OCI-LY1 (cell line): Measurements from ENCODE around the gene CRTC1.

ENCODE experiments used
- H2AFZ ChIP-seq: fragments of 200-600 bp; sonication (generic), shearing (Covaris generic); 2 replicates; pipeline ENCODE4 v1.6.0; 2014; ENCODE audit warnings: antibody characterized with exemption, mild to moderate bottlenecking, low read length
- H3F3A ChIP-seq: fragments of 200-600 bp; sonication (generic), shearing (Covaris generic); 2 replicates; pipeline ENCODE4 v1.6.0; 2014; ENCODE audit warnings: mild to moderate bottlenecking, antibody characterized with exemption, low read length, moderate library complexity; ENCODE audit not compliant: insufficient read depth
- H3K27ac ChIP-seq: fragments of 200-600 bp; sonication (generic); 2 replicates; pipeline ENCODE4 v1.5.1; 2014; ENCODE audit warnings: low read length, mixed run types, mild to moderate bottlenecking, low read depth; ENCODE audit not compliant: poor library complexity, severe bottlenecking
- H3K27me3 ChIP-seq: fragments of 200-600 bp; sonication (generic); 2 replicates; pipeline ENCODE4 v1.6.0; 2014; ENCODE audit warnings: antibody characterized with exemption, mild to moderate bottlenecking, low read length, moderate library complexity; ENCODE audit not compliant: insufficient read depth
- H3K36me3 ChIP-seq: fragments of 200-600 bp; sonication (generic); 2 replicates; pipeline ENCODE4 v1.6.1; 2014; ENCODE audit warnings: mild to moderate bottlenecking, antibody characterized with exemption, low read length, moderate library complexity, mixed read lengths; ENCODE audit not compliant: insufficient read depth
- H3K4me1 ChIP-seq: fragments of 200-600 bp; sonication (generic); 2 replicates; pipeline ENCODE4 v1.5.1; 2014; ENCODE audit warnings: mild to moderate bottlenecking, low read length, moderate library complexity; ENCODE audit not compliant: insufficient read depth, severe bottlenecking
- H3K4me2 ChIP-seq: fragments of 200-600 bp; sonication (generic), shearing (Covaris generic); 2 replicates; pipeline ENCODE4 v1.6.1; 2014; ENCODE audit warnings: low read length
- H3K4me3 ChIP-seq: fragments of 200-600 bp; sonication (generic); 2 replicates; pipeline ENCODE4 v1.5.1; 2014; ENCODE audit warnings: low read length, low read depth, mild to moderate bottlenecking, mixed read lengths; ENCODE audit not compliant: poor library complexity, severe bottlenecking
- H3K79me2 ChIP-seq: fragments of 200-600 bp; shearing (Covaris generic); 2 replicates; pipeline ENCODE4 v1.6.1; 2016; ENCODE audit warnings: mixed run types, low read length, mixed read lengths; ENCODE audit not compliant: insufficient read depth
- H3K9ac ChIP-seq: fragments of 200-600 bp; sonication (generic), shearing (Covaris generic); 2 replicates; pipeline ENCODE4 v1.6.1; 2014; ENCODE audit warnings: mild to moderate bottlenecking, low read length, mixed read lengths
- H3K9me2 ChIP-seq: fragments of 200-600 bp; sonication (generic), shearing (Covaris generic); 2 replicates; pipeline ENCODE4 v1.6.1; 2014; ENCODE audit warnings: low read depth, mild to moderate bottlenecking, low read length, mixed read lengths
- H3K9me3 ChIP-seq: fragments of 200-600 bp; shearing (Covaris generic); 2 replicates; pipeline ENCODE4 v1.6.1; 2014; ENCODE audit warnings: low read length, mixed read lengths
- H4K20me1 ChIP-seq: fragments of 200-600 bp; sonication (generic), shearing (Covaris generic); 2 replicates; pipeline ENCODE4 v1.6.0; 2016; ENCODE audit warnings: mild to moderate bottlenecking, low read length; ENCODE audit not compliant: insufficient read depth
- CTCF ChIP-seq: fragments of 200-600 bp; sonication (generic), shearing (Covaris generic); IDR thresholded peaks from 2 replicates; pipeline ENCODE4 v1.5.1; 2017; ENCODE audit warnings: mild to moderate bottlenecking, antibody characterized with exemption, low read length, moderate library complexity, mixed read lengths
- EZH2 ChIP-seq: fragments of 200-600 bp; sonication (generic), shearing (Covaris generic); IDR thresholded peaks from 2 replicates; pipeline ENCODE4 v1.8.0; 2017; ENCODE audit warnings: borderline replicate concordance, mixed run types, mild to moderate bottlenecking, antibody characterized with exemption, low read length, moderate library complexity, mixed read lengths

CRTC1 gene

GRCh38 chr19:18683109-18683957, at the start of gene CRTC1:
Gene CRTC1, plus strand, starts transcription at chr19:18683680. Its CDS starts 23 bp downstream, at chr19:18683703.
- Histone ChIP-seq H3K27ac (no peak within 1 kb of the TSS), H3K4me3 (peak within 1 kb of the TSS; percentile 74), H3K9me3 (no peaks in the 10 kb centered on the region), H3F3A (peaks cover 3% of the 10 kb centered on the region; the same call in 1 of the 2 replicates), H3K4me1 (peaks cover 18% of the 10 kb centered on the region), H3K4me2 (peak within 1 kb of the TSS; percentile 98), H4K20me1 (no peaks in the 10 kb centered on the region), H3K79me2 (no peaks in the 10 kb centered on the region), H2AFZ (peak within 1 kb of the TSS; percentile 96; the same call in 1 of the 2 replicates), H3K9me2 (no peaks in the 10 kb centered on the region), H3K36me3 (no peaks in the 10 kb centered on the region), H3K27me3 (no peaks in the 10 kb centered on the region), H3K9ac (peak within 1 kb of the TSS; percentile 89)
- no peak for TF ChIP-seq EZH2
- TF ChIP-seq CTCF, result peak; percentile 5; the same call in 1 of the 2 replicates

- Histone ChIP-seq H2AFZ (no peak overlapping the region), H4K20me1 (no peaks in the 10 kb centered on the region), H3K9me2 (no peaks in the 10 kb centered on the region), H3K27me3 (0 out of 2 replicates have a peak, but pooled peaks cover 6% of the 10 kb centered on the region), H3K4me2 (no peak overlapping the region), H3K4me3 (no peak overlapping the region), H3K9me3 (no peaks in the 10 kb centered on the region), H3K27ac (no peak overlapping the region), H3F3A (no peaks in the 10 kb centered on the region), H3K9ac (no peak overlapping the region), H3K36me3 (no peaks in the 10 kb centered on the region), H3K4me1 (peaks cover 13% of the 10 kb centered on the region), H3K79me2 (no peaks in the 10 kb centered on the region)
- no peak for TF ChIP-seq CTCF
- TF ChIP-seq EZH2, result no peak
Measured at GRCh38 chr19:18634612-18635297, 48.7 kb upstream of the CRTC1 start.

GRCh38 chr19:18635831-18636182, 47.7 kb upstream of the CRTC1 start:
- Histone ChIP-seq H3K36me3 (no peaks in the 10 kb centered on the region), H3K79me2 (no peaks in the 10 kb centered on the region), H4K20me1 (no peaks in the 10 kb centered on the region), H3K27me3 (0 out of 2 replicates have a peak, but pooled peaks cover 6% of the 10 kb centered on the region), H3K27ac (no peak overlapping the region), H3K9me2 (no peaks in the 10 kb centered on the region), H3K4me1 (peaks cover 13% of the 10 kb centered on the region), H3K4me3 (no peak overlapping the region), H3F3A (no peaks in the 10 kb centered on the region), H3K9ac (no peak overlapping the region), H3K9me3 (no peaks in the 10 kb centered on the region), H3K4me2 (peak overlapping the region; percentile 29; the same call in 1 of the 2 replicates), H2AFZ (no peak overlapping the region)
- TF ChIP-seq CTCF (no peak), EZH2 (no peak)
